ENCODE results near the gene ZNF133. TPM values are rescaled to one million over a fixed set of nuclear protein-coding genes. Genes with fewer than 3 reads are reported as not detected.

Gene ZNF133
- total and polyA plus RNA-seq, 2 of the 13 experiments (the other 11 are each of a cell fraction or from before 2014, with no cell fraction given): 23.5 to 26.7 TPM

DNA sequence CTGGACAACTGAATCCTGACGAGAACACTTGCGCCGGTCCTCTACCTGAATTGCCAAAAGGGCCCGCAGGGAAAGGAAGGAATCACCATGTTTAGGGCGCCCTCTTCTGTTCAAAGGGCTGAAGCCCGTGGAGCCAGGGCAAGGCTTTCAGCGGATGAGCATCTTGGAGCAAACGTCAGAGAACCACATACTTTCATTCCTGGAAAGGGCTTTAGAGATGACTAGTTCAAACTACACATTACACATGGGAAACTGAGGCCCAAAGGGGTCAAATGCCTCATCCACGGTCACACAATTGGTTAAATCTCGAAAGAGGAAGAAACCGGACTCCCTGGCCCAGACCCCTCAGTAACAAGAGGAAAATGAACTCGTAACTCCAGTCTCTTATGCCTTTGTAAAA, 11.5 kb upstream of the ZNF133 start (continued):
- TF ChIP-seq, protein P1, sequence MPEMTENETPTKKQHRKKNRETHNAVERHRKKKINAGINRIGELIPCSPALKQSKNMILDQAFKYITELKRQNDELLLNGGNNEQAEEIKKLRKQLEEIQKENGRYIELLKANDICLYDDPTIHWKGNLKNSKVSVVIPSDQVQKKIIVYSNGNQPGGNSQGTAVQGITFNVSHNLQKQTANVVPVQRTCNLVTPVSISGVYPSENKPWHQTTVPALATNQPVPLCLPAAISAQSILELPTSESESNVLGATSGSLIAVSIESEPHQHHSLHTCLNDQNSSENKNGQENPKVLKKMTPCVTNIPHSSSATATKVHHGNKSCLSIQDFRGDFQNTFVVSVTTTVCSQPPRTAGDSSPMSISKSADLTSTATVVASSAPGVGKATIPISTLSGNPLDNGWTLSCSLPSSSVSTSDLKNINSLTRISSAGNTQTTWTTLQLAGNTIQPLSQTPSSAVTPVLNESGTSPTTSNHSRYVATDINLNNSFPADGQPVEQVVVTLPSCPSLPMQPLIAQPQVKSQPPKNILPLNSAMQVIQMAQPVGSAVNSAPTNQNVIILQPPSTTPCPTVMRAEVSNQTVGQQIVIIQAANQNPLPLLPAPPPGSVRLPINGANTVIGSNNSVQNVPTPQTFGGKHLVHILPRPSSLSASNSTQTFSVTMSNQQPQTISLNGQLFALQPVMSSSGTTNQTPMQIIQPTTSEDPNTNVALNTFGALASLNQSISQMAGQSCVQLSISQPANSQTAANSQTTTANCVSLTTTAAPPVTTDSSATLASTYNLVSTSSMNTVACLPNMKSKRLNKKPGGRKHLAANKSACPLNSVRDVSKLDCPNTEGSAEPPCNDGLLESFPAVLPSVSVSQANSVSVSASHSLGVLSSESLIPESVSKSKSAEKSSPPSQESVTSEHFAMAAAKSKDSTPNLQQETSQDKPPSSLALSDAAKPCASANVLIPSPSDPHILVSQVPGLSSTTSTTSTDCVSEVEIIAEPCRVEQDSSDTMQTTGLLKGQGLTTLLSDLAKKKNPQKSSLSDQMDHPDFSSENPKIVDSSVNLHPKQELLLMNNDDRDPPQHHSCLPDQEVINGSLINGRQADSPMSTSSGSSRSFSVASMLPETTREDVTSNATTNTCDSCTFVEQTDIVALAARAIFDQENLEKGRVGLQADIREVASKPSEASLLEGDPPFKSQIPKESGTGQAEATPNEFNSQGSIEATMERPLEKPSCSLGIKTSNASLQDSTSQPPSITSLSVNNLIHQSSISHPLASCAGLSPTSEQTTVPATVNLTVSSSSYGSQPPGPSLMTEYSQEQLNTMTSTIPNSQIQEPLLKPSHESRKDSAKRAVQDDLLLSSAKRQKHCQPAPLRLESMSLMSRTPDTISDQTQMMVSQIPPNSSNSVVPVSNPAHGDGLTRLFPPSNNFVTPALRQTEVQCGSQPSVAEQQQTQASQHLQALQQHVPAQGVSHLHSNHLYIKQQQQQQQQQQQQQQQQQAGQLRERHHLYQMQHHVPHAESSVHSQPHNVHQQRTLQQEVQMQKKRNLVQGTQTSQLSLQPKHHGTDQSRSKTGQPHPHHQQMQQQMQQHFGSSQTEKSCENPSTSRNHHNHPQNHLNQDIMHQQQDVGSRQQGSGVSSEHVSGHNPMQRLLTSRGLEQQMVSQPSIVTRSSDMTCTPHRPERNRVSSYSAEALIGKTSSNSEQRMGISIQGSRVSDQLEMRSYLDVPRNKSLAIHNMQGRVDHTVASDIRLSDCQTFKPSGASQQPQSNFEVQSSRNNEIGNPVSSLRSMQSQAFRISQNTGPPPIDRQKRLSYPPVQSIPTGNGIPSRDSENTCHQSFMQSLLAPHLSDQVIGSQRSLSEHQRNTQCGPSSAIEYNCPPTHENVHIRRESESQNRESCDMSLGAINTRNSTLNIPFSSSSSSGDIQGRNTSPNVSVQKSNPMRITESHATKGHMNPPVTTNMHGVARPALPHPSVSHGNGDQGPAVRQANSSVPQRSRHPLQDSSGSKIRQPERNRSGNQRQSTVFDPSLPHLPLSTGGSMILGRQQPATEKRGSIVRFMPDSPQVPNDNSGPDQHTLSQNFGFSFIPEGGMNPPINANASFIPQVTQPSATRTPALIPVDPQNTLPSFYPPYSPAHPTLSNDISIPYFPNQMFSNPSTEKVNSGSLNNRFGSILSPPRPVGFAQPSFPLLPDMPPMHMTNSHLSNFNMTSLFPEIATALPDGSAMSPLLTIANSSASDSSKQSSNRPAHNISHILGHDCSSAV (CRISPR knock-in tag; IDR thresholded peaks at IDR 0.05; ENCODE audit: borderline replicate concordance): no peak
- peak; percentile 32; the same call in 1 of the 2 replicates for TF ChIP-seq TGIF2 (CRISPR knock-in tag; IDR thresholded peaks at IDR 0.05)
- TF ChIP-seq, protein P2, sequence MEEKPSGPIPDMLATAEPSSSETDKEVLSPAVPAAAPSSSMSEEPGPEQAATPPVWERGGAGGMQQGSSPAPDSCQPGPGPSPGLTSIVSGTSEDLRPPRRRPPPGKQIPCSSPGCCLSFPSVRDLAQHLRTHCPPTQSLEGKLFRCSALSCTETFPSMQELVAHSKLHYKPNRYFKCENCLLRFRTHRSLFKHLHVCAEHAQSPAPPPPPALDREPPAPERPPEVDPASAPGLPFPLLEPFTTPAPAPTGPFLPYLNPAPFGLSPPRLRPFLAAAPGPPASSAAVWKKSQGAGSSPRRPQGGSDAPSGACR (CRISPR knock-in tag; IDR thresholded peaks at IDR 0.05): no peak
- peak; percentile 47 for TF ChIP-seq TEAD3 (CRISPR knock-in tag; optimal IDR thresholded peaks at IDR 0.05; ENCODE audit: borderline replicate concordance)
- TF ChIP-seq, protein P3, sequence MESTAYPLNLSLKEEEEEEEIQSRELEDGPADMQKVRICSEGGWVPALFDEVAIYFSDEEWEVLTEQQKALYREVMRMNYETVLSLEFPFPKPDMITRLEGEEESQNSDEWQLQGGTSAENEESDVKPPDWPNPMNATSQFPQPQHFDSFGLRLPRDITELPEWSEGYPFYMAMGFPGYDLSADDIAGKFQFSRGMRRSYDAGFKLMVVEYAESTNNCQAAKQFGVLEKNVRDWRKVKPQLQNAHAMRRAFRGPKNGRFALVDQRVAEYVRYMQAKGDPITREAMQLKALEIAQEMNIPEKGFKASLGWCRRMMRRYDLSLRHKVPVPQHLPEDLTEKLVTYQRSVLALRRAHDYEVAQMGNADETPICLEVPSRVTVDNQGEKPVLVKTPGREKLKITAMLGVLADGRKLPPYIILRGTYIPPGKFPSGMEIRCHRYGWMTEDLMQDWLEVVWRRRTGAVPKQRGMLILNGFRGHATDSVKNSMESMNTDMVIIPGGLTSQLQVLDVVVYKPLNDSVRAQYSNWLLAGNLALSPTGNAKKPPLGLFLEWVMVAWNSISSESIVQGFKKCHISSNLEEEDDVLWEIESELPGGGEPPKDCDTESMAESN (CRISPR knock-in tag; conservative IDR thresholded peaks at IDR 0.05): no peak
- TF ChIP-seq, protein P4, sequence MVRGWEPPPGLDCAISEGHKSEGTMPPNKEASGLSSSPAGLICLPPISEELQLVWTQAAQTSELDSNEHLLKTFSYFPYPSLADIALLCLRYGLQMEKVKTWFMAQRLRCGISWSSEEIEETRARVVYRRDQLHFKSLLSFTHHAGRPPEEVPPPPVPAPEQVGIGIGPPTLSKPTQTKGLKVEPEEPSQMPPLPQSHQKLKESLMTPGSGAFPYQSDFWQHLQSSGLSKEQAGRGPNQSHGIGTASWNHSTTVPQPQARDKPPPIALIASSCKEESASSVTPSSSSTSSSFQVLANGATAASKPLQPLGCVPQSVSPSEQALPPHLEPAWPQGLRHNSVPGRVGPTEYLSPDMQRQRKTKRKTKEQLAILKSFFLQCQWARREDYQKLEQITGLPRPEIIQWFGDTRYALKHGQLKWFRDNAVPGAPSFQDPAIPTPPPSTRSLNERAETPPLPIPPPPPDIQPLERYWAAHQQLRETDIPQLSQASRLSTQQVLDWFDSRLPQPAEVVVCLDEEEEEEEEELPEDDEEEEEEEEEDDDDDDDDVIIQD (CRISPR knock-in tag; IDR thresholded peaks at IDR 0.05; ENCODE audit: low read depth): 0 out of 2 replicates have a peak, but pooled peaks have one; percentile 55
- TF ChIP-seq, protein P5, sequence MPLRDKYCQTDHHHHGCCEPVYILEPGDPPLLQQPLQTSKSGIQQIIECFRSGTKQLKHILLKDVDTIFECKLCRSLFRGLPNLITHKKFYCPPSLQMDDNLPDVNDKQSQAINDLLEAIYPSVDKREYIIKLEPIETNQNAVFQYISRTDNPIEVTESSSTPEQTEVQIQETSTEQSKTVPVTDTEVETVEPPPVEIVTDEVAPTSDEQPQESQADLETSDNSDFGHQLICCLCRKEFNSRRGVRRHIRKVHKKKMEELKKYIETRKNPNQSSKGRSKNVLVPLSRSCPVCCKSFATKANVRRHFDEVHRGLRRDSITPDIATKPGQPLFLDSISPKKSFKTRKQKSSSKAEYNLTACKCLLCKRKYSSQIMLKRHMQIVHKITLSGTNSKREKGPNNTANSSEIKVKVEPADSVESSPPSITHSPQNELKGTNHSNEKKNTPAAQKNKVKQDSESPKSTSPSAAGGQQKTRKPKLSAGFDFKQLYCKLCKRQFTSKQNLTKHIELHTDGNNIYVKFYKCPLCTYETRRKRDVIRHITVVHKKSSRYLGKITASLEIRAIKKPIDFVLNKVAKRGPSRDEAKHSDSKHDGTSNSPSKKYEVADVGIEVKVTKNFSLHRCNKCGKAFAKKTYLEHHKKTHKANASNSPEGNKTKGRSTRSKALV (CRISPR knock-in tag; IDR thresholded peaks at IDR 0.05): no peak
- no peak for TF ChIP-seq ZNF83 (CRISPR knock-in tag; IDR thresholded peaks at IDR 0.05; ENCODE audit: borderline replicate concordance)
- TF ChIP-seq SAP130 (CRISPR knock-in tag; IDR thresholded peaks at IDR 0.05; ENCODE audit: low read depth): 0 out of 2 replicates have a peak, but pooled peaks have one; percentile 41
- no peak for TF ChIP-seq ZNF329 (CRISPR knock-in tag; IDR thresholded peaks at IDR 0.05; ENCODE audit: low read depth)
- TF ChIP-seq ZNF746 (CRISPR knock-in tag; IDR thresholded peaks at IDR 0.05): no peak
- no peak for TF ChIP-seq PHF5A (CRISPR knock-in tag; IDR thresholded peaks at IDR 0.05; ENCODE audit: low read depth, unreplicated experiment)
- no peak for TF ChIP-seq ZBTB1 (CRISPR knock-in tag; IDR thresholded peaks at IDR 0.05; ENCODE audit: borderline replicate concordance)
- TF ChIP-seq ZNF251 (CRISPR knock-in tag; IDR thresholded peaks at IDR 0.05): no peak
- TF ChIP-seq ZNF180 (CRISPR knock-in tag; IDR thresholded peaks at IDR 0.05; ENCODE audit: borderline replicate concordance, low read depth): no peak
